NCI-H2107 (cell line): Measurements from ENCODE around the gene ARFGEF3.
"Not testable (repeated sequence)": the region's sequence is repeated elsewhere in the genome, so short reads cannot be mapped to it uniquely, and the experiment has no call there.

ENCODE experiments used
- DNase-seq: peaks from one replicate; lab custom pipeline; 2025; lab: John Stamatoyannopoulos, UW

The ARFGEF3 gene

GRCh38 chr6:138211601-138212000 lies 49.9 kb downstream of the ARFGEF3 start:
- DNase-seq: no peak

GRCh38 chr6:138212530-138212929 lies 50.8 kb downstream of the ARFGEF3 start:
- not testable (repeated sequence) for DNase-seq

DNA sequence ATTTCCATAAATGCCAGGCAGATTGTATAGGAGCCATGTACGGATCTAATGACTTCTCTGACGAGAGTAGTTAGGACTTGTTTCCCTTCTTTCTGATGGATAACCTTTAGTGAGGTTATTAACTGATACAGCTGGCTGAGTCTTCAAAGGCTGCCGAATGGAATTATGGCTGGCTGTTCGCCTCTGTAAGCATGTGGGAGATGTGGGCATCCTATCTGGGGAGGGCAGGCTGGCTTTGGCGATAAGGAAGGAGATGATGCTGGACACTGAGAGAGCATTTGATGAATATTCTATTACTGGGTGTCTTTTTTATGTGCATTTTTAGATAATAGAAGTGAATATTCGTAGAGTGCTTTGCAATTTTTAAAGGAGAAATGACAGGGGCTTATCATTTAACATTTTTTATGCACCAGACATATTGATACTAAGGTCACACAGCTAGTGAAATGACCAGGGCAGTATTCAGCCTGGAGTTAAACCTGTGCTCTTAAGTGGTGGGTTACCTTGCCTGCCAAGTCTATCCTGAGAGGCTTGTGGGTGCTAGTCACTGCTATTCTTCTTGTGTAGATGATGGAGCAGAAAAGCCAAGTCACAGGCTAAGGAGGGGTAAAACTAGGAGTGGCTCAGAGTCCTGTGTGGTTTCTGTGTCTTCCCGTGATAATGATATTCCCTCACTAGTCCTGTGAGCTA lies 53.5 kb downstream of the ARFGEF3 start:
- DNase-seq: no peak

- DNase-seq: no peak
Measured at GRCh38 chr6:138218449-138218848, 56.7 kb downstream of the ARFGEF3 start, which contains the start of gene PBOV1. Gene PBOV1, minus strand, starts transcription at chr6:138218491. Its CDS starts 96 bp downstream, at chr6:138218395.

DNA sequence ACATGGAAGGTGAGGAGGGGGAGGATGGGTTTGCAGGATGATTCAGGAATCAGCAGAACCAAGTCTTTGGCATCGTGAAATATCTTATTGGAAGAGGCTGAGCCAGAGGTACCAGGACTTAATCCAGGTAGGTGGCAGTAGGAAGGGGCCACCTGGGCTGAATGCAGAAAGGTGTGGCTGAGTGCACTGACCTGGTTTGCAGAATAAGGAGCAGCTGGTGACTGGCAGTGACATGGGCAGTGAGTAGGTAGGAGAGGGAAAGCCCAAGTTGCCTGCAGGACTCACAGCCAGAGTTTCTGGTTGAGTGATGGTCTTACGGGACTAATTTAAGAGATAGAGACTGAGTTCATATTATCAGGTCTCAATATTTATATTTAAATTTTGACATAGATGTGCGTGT lies 57.7 kb downstream of the ARFGEF3 start:
- no peak for DNase-seq

GRCh38 chr6:138219901-138220300 lies 58.2 kb downstream of the ARFGEF3 start:
- DNase-seq: no peak

- no peak for DNase-seq
Measured at GRCh38 chr6:138222901-138223546, 61.3 kb downstream of the ARFGEF3 start.

DNA sequence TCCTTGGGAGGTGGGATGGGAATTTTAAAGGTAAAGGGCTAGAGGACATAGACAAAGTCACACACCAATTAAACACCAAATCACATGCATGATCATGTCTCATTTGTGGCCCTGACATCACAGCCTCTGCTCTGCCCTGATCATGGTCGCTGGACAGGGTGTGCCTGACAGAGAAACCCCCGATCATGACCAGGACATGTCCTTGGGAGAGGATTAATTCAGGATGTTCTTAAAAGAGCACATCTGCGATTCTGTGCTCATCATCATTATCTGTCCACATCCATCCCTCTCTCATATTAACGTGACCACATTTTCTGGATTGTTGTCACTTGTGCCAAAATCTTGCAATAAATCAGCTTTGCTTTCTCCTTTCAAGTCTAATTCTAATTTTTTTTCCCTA lies 64.2 kb downstream of the ARFGEF3 start:
- DNase-seq: no peak

DNA sequence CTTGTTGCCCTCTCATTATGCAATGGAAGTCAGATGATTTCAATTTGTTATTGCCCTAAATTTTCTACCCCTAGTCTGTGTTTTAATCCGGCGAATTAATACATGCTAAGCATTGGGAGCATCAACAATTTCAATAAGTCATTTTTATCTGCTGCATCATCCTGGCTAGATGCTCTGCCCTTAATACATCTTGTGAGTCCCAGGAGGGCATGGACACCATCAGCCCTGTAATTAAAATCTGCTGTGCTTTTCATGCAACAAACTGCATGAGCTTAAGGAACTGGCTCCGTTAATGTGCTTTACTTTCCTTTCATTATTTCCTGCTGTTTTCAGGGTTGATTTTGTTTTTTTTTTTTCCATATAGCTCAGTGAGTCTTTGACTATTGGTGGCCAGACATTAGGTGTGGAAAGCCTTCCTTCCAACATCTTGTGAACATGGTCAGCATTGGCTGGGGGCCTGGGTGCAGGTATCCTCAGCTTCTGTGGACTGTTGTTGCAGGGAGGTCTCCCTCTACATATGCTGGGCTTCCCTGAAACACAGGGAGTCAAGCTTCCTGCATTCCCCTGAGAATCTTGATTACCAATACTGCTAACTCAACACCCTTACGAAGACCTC lies 65.1 kb downstream of the ARFGEF3 start:
- no peak for DNase-seq

DNA sequence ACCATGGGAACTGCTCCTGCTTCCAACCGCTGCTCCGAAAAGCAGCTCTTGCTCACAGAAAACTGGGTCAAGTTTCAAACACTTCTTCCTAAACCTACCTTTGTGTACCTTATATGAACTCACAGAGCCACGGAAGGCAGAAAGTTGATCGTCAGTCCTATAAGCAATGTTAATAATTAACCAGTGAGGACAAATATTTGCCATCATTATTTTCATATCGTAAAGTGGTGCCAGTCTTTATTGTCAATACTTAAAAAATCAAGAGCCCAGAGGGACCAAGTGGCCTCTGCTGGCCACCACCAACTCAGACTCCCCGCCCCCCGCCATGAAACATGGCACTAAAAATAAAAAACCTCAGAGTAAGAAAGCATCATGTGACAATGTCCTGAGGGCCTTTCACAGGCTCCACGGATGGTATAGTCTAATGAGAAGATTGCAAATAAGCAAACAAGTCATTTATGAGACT lies 65.6 kb downstream of the ARFGEF3 start:
- DNase-seq: no peak

DNA sequence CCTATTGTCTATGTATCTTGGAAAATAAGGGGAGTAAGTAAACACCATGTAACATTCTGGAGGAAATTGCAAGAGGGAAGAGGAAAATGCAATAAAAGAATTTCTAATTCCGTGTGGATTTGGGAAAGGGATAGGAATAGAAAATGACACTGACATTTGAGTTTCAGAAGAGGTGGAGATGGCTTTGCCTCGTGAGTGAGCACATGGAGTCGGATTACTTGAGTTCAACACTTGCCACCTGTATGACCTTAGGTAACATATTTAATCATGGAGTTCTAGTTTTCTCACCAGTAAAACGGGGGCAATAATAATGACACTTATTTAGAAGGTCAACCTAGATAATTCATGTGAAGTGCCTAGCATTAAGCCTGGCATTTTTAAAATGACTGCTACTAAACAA lies 67.3 kb downstream of the ARFGEF3 start:
- DNase-seq: no peak

DNA sequence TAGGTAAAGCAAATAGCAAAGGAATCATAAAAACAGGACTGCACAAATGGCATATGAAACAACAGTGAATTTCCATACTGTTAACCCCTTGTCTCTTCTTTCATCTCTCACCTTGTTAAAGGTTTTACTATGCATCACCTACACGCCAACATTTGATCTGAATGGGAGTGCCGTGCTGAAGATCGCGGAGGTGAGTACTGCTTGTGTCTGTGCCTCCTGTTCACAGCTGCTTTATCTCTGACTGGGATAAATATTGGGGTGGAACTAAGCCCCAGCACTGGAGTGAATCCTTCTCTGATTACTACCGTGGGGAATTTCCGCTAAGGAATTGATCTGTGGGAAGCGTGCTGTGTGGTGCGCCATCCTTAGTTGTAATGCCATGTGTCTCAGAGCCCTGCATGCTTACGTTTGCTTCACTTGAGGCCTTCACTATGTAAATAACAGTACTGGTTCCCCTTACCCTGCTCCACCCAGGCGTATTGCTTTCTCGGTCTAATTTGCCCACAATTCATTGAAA lies 68.0 kb downstream of the ARFGEF3 start:
- no peak for DNase-seq

DNA sequence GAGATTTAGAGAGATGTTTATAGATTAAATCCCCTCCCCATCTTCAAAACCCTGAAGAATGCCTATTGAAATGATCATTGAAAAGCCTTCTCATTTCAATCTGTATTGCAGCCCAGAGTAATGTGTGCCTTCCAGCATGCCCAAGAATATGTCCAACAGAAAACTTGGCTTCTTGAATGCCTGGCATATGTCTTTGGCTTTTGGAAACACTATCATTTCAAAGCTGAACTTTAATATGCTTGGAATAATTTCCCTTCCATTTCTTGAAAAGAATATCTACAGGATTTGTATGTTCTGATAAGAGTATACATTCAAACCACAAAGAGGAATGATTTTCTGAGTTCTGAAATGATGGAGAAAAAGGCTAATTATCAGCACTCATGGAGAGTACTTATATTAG lies 68.5 kb downstream of the ARFGEF3 start:
- no peak for DNase-seq

DNA sequence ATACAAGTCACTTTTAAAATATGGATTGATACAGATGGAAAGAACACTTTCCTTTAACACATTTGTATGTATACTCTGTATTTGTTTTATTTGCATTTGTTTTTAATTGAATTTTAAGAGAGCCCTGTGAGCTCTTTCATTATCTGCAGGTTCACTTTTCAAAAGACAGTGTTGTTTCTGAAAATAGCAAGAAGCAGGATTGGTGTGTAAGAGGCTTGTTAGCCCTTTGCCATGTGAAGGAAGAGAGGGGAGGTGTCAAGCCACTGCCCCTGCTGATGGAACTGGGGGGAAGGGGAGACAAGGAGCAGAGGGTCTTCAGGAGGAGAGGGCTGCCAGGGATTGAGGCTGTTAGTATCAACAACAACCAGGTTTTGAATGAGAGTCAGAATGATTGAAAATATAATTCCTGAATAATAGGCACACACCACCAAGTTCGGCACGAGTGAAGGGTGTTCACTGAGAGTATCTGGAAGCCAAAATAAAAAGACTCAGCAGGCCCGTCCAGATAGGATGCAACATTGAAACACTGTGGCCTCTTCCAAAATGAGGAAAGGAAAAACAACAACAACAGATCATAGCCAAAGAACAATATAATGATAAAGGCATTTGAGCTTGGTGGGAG lies 69.1 kb downstream of the ARFGEF3 start:
- DNase-seq: no peak

- no peak for DNase-seq
Measured at GRCh38 chr6:138231381-138231886, 69.7 kb downstream of the ARFGEF3 start.

GRCh38 chr6:138234363-138234762 lies 72.6 kb downstream of the ARFGEF3 start:
- no peak for DNase-seq

GRCh38 chr6:138235205-138235604 lies 73.5 kb downstream of the ARFGEF3 start:
- no peak for DNase-seq

GRCh38 chr6:138235693-138236092 lies 74.0 kb downstream of the ARFGEF3 start:
- DNase-seq: no peak

GRCh38 chr6:138237463-138237862 lies 75.7 kb downstream of the ARFGEF3 start:
- DNase-seq: no peak

DNA sequence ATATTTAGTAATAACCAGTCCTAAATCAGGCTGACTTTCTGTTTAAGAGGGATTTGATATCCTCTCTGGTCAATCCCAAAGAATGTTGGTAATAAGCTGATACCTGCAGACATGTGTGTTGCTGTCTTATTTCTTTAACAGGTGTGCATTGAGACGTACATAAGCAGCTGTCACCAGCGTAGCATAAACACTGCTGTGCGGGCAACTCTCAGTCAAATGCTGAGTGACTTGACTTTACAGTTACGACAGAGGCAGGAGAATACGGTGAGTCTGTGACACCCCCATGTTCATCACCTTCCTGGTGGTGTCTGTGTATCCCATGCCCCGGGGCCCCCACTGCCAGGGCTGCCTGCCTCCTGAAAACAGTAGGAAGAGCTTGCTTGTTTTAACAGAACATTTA lies 76.6 kb downstream of the ARFGEF3 start:
- no peak for DNase-seq

- DNase-seq: no peak
Measured at GRCh38 chr6:138239774-138240173, 78.0 kb downstream of the ARFGEF3 start.
